ENCODE results near the gene KIF14. TPM values are rescaled to one million over a fixed set of nuclear protein-coding genes. Genes with fewer than 3 reads are reported as not detected.

The KIF14 gene
- total RNA-seq, 3 donors from 2014 or later, result 0.60 to 3.0 (median 0.81) TPM

GRCh38 chr1:200626853-200627534 lies 6.4 kb upstream of the KIF14 start:
- TF ChIP-seq CTCF (IDR thresholded peaks at IDR 0.05), result no peak
- ATAC-seq, result no peak

GRCh38 chr1:200625381-200625824 lies 4.9 kb upstream of the KIF14 start:
- no peak overlapping the region for H3K4me3 ChIP-seq
- H3K4me1 ChIP-seq (ENCODE audit: low read depth), result peaks cover 10% of the 10 kb centered on the region
- H3K36me3 ChIP-seq (ENCODE audit: low read depth), result no peaks in the 10 kb centered on the region
- no peak for TF ChIP-seq CTCF (IDR thresholded peaks at IDR 0.05)
- ATAC-seq, result no peak
- intact Hi-C loops (cut with DNase I, micrococcal nuclease), result loop anchor here in 1 of 2 donors (10.0 kb wide), 1 partner anchor 179 kb away; no protein-coding TSS in a partner anchor
- no peak for DNase-seq
- H3K9me3 ChIP-seq, result no peaks in the 10 kb centered on the region

More at GRCh38 chr1:200626853-200627534, 6.4 kb upstream of the KIF14 start:
- H3K36me3 ChIP-seq (ENCODE audit: low read depth), result no peaks in the 10 kb centered on the region
- intact Hi-C loops (cut with DNase I, micrococcal nuclease), result loop anchor here in 1 of 2 donors (10.0 kb wide), 1 partner anchor 178 kb away; no protein-coding TSS in a partner anchor
- H3K4me3 ChIP-seq, result no peak overlapping the region
- no peak for DNase-seq
- H3K9me3 ChIP-seq, result no peaks in the 10 kb centered on the region
- no peaks in the 10 kb centered on the region for H3K4me1 ChIP-seq (ENCODE audit: low read depth)

DNA sequence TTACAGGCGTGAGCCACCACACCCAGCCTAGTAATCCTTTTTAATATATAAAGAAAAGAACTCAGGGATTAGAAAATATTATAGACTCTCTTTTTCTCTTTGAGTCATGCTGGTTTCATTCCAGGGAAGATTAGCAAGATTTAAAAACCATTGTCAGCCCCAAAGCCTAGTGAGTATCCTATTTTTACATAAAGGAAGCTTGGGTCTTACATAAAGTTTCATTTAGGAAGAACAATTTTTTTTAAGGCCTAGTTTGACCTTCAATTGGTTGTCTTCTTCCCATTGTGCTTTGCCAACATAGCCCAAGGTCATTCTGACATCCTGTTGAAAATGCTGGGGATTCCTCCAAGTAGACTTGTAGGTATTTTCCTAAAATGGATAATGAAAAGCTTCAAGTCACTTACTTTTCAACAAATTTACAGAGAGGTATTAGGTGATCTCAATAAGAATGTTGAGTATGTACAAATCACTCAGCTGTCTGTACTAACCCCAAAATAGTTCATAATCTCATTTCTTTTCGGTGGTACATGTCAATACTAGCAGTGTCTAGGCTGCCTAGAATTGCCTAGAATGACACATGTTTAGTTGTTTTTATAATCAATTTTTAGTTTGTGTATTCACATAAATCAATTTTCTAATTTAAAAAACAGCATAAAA lies 4.3 kb upstream of the KIF14 start:
- Histone ChIP-seq H3K9me3 (no peaks in the 10 kb centered on the region), H3K4me1 (ENCODE audit: low read depth) (peaks cover 14% of the 10 kb centered on the region), H3K36me3 (ENCODE audit: low read depth) (no peaks in the 10 kb centered on the region), H3K4me3 (no peak overlapping the region)
- intact Hi-C loops (cut with DNase I, micrococcal nuclease), result loop anchor here (5.0 to 10.0 kb wide), 2 partner anchors 177 to 180 kb away; no protein-coding TSS in a partner anchor
- no peak for ATAC-seq
- TF ChIP-seq CTCF (IDR thresholded peaks at IDR 0.05), result no peak
- no peak for DNase-seq

DNA sequence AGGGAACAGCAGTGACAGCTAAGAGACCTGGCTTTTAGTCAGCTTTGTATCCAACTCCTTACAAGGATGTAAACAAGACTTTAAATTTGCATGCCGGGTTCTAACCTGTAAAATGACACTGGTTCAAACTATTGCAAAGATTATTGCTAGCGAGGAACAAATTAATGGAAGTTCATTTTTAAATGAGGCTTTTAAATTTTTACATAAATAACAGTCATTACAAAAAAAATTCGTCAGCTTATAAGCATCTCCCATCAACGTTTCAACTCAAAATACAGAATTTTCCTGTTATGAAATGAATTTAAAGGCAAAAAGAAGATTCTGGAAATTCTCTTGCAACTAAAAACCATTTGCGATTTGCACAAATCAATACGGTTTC lies 668 bp downstream of the KIF14 start:
- no peak for TF ChIP-seq CTCF (IDR thresholded peaks at IDR 0.05)
- H3K36me3 ChIP-seq (ENCODE audit: low read depth), result no peaks in the 10 kb centered on the region
- peaks cover 14% of the 10 kb centered on the region for H3K4me1 ChIP-seq (ENCODE audit: low read depth)
- DNase-seq, result no peak
- no peak overlapping the region for H3K4me3 ChIP-seq
- H3K9me3 ChIP-seq, result no peaks in the 10 kb centered on the region
- ATAC-seq, result no peak
- intact Hi-C loops (cut with DNase I, micrococcal nuclease), result loop anchor here (5.0 to 10.0 kb wide), 2 partner anchors 182 to 185 kb away; no protein-coding TSS in a partner anchor

DNA sequence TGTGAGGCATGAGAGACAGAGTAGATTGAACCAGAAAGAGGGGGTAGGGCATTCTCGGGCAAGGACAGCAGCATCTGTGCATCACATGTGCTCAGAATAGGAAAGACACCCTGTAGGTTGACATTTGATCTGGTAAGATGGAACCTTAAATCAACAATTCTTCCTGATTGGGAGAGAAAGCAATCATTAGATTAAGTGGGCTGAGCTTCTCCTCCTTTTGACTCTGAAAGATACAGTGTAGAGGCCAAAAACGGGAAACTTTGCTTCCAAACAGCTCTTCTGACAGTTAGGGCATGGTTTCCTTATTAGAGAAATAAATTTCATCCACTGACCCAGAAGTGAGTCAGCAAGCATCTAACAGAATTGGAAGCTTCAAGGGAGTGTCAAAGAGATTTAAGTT lies 9.7 kb downstream of the KIF14 start:
- DNase-seq (no peak), ATAC-seq (no peak)
- H3K4me3 ChIP-seq, result no peak overlapping the region
- H3K36me3 ChIP-seq (ENCODE audit: low read depth), result no peaks in the 10 kb centered on the region
- intact Hi-C loops (cut with DNase I, micrococcal nuclease), result no loop called here
- TF ChIP-seq CTCF (IDR thresholded peaks at IDR 0.05), result no peak
- no peaks in the 10 kb centered on the region for H3K4me1 ChIP-seq (ENCODE audit: low read depth)
- H3K9me3 ChIP-seq, result no peaks in the 10 kb centered on the region
